ENCODE measurements around the gene HENMT1. TPM values are rescaled to one million over a fixed set of nuclear protein-coding genes. Genes with fewer than 3 reads are reported as not detected.

The HENMT1 gene
- total and polyA plus RNA-seq, 2 experiments from 2014 or later, result 7.2 to 7.6 TPM

GRCh38 chr1:108611984-108612383, 48.9 kb downstream of the HENMT1 start:
- no peaks in the 10 kb centered on the region for H3F3A ChIP-seq (ENCODE audit: insufficient read depth)
- no peak overlapping the region for H3K4me2 ChIP-seq (ENCODE audit: unreplicated experiment)
- H3K9me3 ChIP-seq (ENCODE audit: low read depth), result no peaks in the 10 kb centered on the region
- no peak for DNase-seq
- H3K27me3 ChIP-seq (replicated peaks; ENCODE audit: insufficient read depth), result no peaks in the 10 kb centered on the region
- no peaks in the 10 kb centered on the region for H3K79me2 ChIP-seq (ENCODE audit: insufficient read depth)
- H2AFZ ChIP-seq, result no peak overlapping the region
- H3K9me2 ChIP-seq (ENCODE audit: insufficient read depth), result no peaks in the 10 kb centered on the region
- 84 to 87% methylated on average over 4 of the region's 4 CpGs for WGBS, 2 experiments (ENCODE audit: low coverage in 1 of 2, low lambda C conversion rate in 2 of 2, missing lambda C conversion rate in 2 of 2)
- no peak overlapping the region for H3K27ac ChIP-seq
- H3K4me1 ChIP-seq (ENCODE audit: insufficient read depth), result no peaks in the 10 kb centered on the region; the same call in 1 of the 2 replicates
- no peak overlapping the region for H3K4me3 ChIP-seq
- no peaks in the 10 kb centered on the region for H4K20me1 ChIP-seq (ENCODE audit: insufficient read depth)
- in situ Hi-C loops (cut with MboI), result no loop called here
- no peaks in the 10 kb centered on the region for H3K36me3 ChIP-seq (ENCODE audit: low read depth)
- H3K9ac ChIP-seq, result no peak overlapping the region
- no peak for TF ChIP-seq EZH2phosphoT487 (IDR thresholded peaks at IDR 0.05; ENCODE audit: insufficient read depth, low read depth)
- TF ChIP-seq EZH2 (IDR thresholded peaks at IDR 0.05; ENCODE audit: insufficient read depth, poor library complexity, severe bottlenecking), result no peak

- no peaks in the 10 kb centered on the region for H3K79me2 ChIP-seq (ENCODE audit: insufficient read depth)
- no peak overlapping the region for H3K27ac ChIP-seq
- H3K9ac ChIP-seq, result no peak overlapping the region
- H3K4me3 ChIP-seq, result no peak overlapping the region
- H4K20me1 ChIP-seq (ENCODE audit: insufficient read depth), result no peaks in the 10 kb centered on the region
- H3F3A ChIP-seq (ENCODE audit: insufficient read depth), result no peaks in the 10 kb centered on the region
- no peaks in the 10 kb centered on the region for H3K36me3 ChIP-seq (ENCODE audit: low read depth)
- H3K9me3 ChIP-seq (ENCODE audit: low read depth), result no peaks in the 10 kb centered on the region
- in situ Hi-C loops (cut with MboI), result no loop called here
- no peaks in the 10 kb centered on the region; the same call in 1 of the 2 replicates for H3K4me1 ChIP-seq (ENCODE audit: insufficient read depth)
- H3K27me3 ChIP-seq (replicated peaks; ENCODE audit: insufficient read depth), result no peaks in the 10 kb centered on the region
- no peak for DNase-seq
- H3K4me2 ChIP-seq (ENCODE audit: unreplicated experiment), result no peak overlapping the region
- no peaks in the 10 kb centered on the region for H3K9me2 ChIP-seq (ENCODE audit: insufficient read depth)
- 73 to 86% methylated on average over 2 of the region's 2 CpGs for WGBS, 2 experiments (ENCODE audit: low coverage in 1 of 2, low lambda C conversion rate in 2 of 2, missing lambda C conversion rate in 2 of 2)
- TF ChIP-seq EZH2 (IDR thresholded peaks at IDR 0.05; ENCODE audit: insufficient read depth, poor library complexity, severe bottlenecking) (no peak), EZH2phosphoT487 (IDR thresholded peaks at IDR 0.05; ENCODE audit: insufficient read depth, low read depth) (no peak)
- H2AFZ ChIP-seq, result no peak overlapping the region
Observed at GRCh38 chr1:108610073-108610472, 50.8 kb downstream of the HENMT1 start.

GRCh38 chr1:108609483-108610049, 51.3 kb downstream of the HENMT1 start:
- Histone ChIP-seq H2AFZ (no peak overlapping the region), H3K27me3 (replicated peaks; ENCODE audit: insufficient read depth) (no peaks in the 10 kb centered on the region), H3K4me3 (no peak overlapping the region), H3F3A (ENCODE audit: insufficient read depth) (no peaks in the 10 kb centered on the region), H3K4me1 (ENCODE audit: insufficient read depth) (no peaks in the 10 kb centered on the region; the same call in 1 of the 2 replicates), H3K79me2 (ENCODE audit: insufficient read depth) (no peaks in the 10 kb centered on the region), H3K4me2 (ENCODE audit: unreplicated experiment) (no peak overlapping the region), H4K20me1 (ENCODE audit: insufficient read depth) (no peaks in the 10 kb centered on the region), H3K9me3 (ENCODE audit: low read depth) (no peaks in the 10 kb centered on the region), H3K9me2 (ENCODE audit: insufficient read depth) (no peaks in the 10 kb centered on the region), H3K27ac (no peak overlapping the region), H3K36me3 (ENCODE audit: low read depth) (no peaks in the 10 kb centered on the region), H3K9ac (no peak overlapping the region)
- 35 to 37% methylated on average over 11 of the region's 11 CpGs for WGBS, 2 experiments (ENCODE audit: low coverage in 1 of 2, low lambda C conversion rate in 2 of 2, missing lambda C conversion rate in 2 of 2)
- DNase-seq, result no peak
- TF ChIP-seq EZH2 (IDR thresholded peaks at IDR 0.05; ENCODE audit: insufficient read depth, poor library complexity, severe bottlenecking) (no peak), EZH2phosphoT487 (IDR thresholded peaks at IDR 0.05; ENCODE audit: insufficient read depth, low read depth) (no peak)
- in situ Hi-C loops (cut with MboI), result no loop called here

GRCh38 chr1:108606478-108606877, 54.4 kb downstream of the HENMT1 start:
- no peak for TF ChIP-seq EZH2 (IDR thresholded peaks at IDR 0.05; ENCODE audit: insufficient read depth, poor library complexity, severe bottlenecking)
- no peak for TF ChIP-seq EZH2phosphoT487 (IDR thresholded peaks at IDR 0.05; ENCODE audit: insufficient read depth, low read depth)
- H2AFZ ChIP-seq, result no peak overlapping the region
- no peaks in the 10 kb centered on the region for H3K9me2 ChIP-seq (ENCODE audit: insufficient read depth)
- no peaks in the 10 kb centered on the region; the same call in 1 of the 2 replicates for H3K4me1 ChIP-seq (ENCODE audit: insufficient read depth)
- in situ Hi-C loops (cut with MboI), result no loop called here
- no peak for DNase-seq
- H3K9me3 ChIP-seq (ENCODE audit: low read depth), result no peaks in the 10 kb centered on the region
- no peak overlapping the region for H3K4me3 ChIP-seq
- no peaks in the 10 kb centered on the region for H3K79me2 ChIP-seq (ENCODE audit: insufficient read depth)
- no peak overlapping the region for H3K4me2 ChIP-seq (ENCODE audit: unreplicated experiment)
- H3F3A ChIP-seq (ENCODE audit: insufficient read depth), result no peaks in the 10 kb centered on the region
- H3K9ac ChIP-seq, result no peak overlapping the region
- H3K36me3 ChIP-seq (ENCODE audit: low read depth), result no peaks in the 10 kb centered on the region
- H4K20me1 ChIP-seq (ENCODE audit: insufficient read depth), result no peaks in the 10 kb centered on the region
- no peak overlapping the region for H3K27ac ChIP-seq
- H3K27me3 ChIP-seq (replicated peaks; ENCODE audit: insufficient read depth), result no peaks in the 10 kb centered on the region

GRCh38 chr1:108605633-108606032, 55.3 kb downstream of the HENMT1 start:
- in situ Hi-C loops (cut with MboI), result no loop called here
- Histone ChIP-seq H3K9ac (no peak overlapping the region), H3K36me3 (ENCODE audit: low read depth) (no peaks in the 10 kb centered on the region), H4K20me1 (ENCODE audit: insufficient read depth) (no peaks in the 10 kb centered on the region), H3K27ac (no peak overlapping the region), H3K4me3 (no peak overlapping the region), H3K27me3 (replicated peaks; ENCODE audit: insufficient read depth) (no peaks in the 10 kb centered on the region), H3K9me3 (ENCODE audit: low read depth) (no peaks in the 10 kb centered on the region), H3F3A (ENCODE audit: insufficient read depth) (no peaks in the 10 kb centered on the region), H3K9me2 (ENCODE audit: insufficient read depth) (no peaks in the 10 kb centered on the region), H2AFZ (no peak overlapping the region), H3K79me2 (ENCODE audit: insufficient read depth) (no peaks in the 10 kb centered on the region), H3K4me1 (ENCODE audit: insufficient read depth) (no peaks in the 10 kb centered on the region; the same call in 1 of the 2 replicates), H3K4me2 (ENCODE audit: unreplicated experiment) (no peak overlapping the region)
- no peak for DNase-seq
- TF ChIP-seq EZH2 (IDR thresholded peaks at IDR 0.05; ENCODE audit: insufficient read depth, poor library complexity, severe bottlenecking), result no peak
- TF ChIP-seq EZH2phosphoT487 (IDR thresholded peaks at IDR 0.05; ENCODE audit: insufficient read depth, low read depth), result no peak

Data from GM23248 (cell line).